Measurements from ENCODE around the gene COL25A1.
"Not testable (repeated sequence)": the region's sequence is repeated elsewhere in the genome, so short reads cannot be mapped to it uniquely, and the experiment has no call there.

COL25A1 gene

GRCh38 chr4:109166586-109166985 lies 135.9 kb downstream of the COL25A1 start:
- no peak for DNase-seq

- DNase-seq = no peak
These were observed 136.3 kb downstream of the COL25A1 start for GRCh38 chr4:109166126-109166525.

- no peak for DNase-seq
These were observed 138.4 kb downstream of the COL25A1 start for GRCh38 chr4:109164011-109164410.

GRCh38 chr4:109163493-109163892 lies 139.0 kb downstream of the COL25A1 start:
- DNase-seq = no peak

GRCh38 chr4:109162759-109163158 lies 139.7 kb downstream of the COL25A1 start:
- DNase-seq = no peak

GRCh38 chr4:109160494-109160893 lies 142.0 kb downstream of the COL25A1 start:
- no peak for DNase-seq

GRCh38 chr4:109157696-109158095 lies 144.8 kb downstream of the COL25A1 start:
- DNase-seq = no peak

GRCh38 chr4:109157205-109157604 lies 145.3 kb downstream of the COL25A1 start:
- no peak for DNase-seq

- no peak for DNase-seq
These were observed 146.1 kb downstream of the COL25A1 start for GRCh38 chr4:109156356-109156755.

- no peak for DNase-seq
These were observed 146.7 kb downstream of the COL25A1 start for GRCh38 chr4:109155682-109156283.

GRCh38 chr4:109155084-109155483 lies 147.4 kb downstream of the COL25A1 start:
- no peak for DNase-seq

- no peak for DNase-seq
These were observed 148.0 kb downstream of the COL25A1 start for GRCh38 chr4:109154424-109154823.

GRCh38 chr4:109149836-109150235 lies 152.6 kb downstream of the COL25A1 start:
- no peak for DNase-seq

- DNase-seq = no peak
These were observed 153.8 kb downstream of the COL25A1 start for GRCh38 chr4:109148577-109149075.

- no peak for DNase-seq
These were observed 155.3 kb downstream of the COL25A1 start for GRCh38 chr4:109147135-109147534.

- DNase-seq = no peak
These were observed 156.0 kb downstream of the COL25A1 start for GRCh38 chr4:109146499-109146898.

- DNase-seq = not testable (repeated sequence)
These were observed 164.3 kb downstream of the COL25A1 start for GRCh38 chr4:109138125-109138524.

GRCh38 chr4:109134921-109135320 lies 167.5 kb downstream of the COL25A1 start:
- no peak for DNase-seq

- no peak for DNase-seq
These were observed 168.2 kb downstream of the COL25A1 start for GRCh38 chr4:109134268-109134667.

- no peak for DNase-seq
These were observed 170.9 kb downstream of the COL25A1 start for GRCh38 chr4:109131559-109131958.

GRCh38 chr4:109128589-109128988 lies 173.9 kb downstream of the COL25A1 start:
- DNase-seq = no peak

- no peak for DNase-seq
These were observed 174.6 kb downstream of the COL25A1 start for GRCh38 chr4:109127866-109128265.

GRCh38 chr4:109126856-109127255 lies 175.6 kb downstream of the COL25A1 start:
- no peak for DNase-seq

GRCh38 chr4:109125084-109125483 lies 177.4 kb downstream of the COL25A1 start:
- DNase-seq = no peak

- no peak for DNase-seq
These were observed 178.5 kb downstream of the COL25A1 start for GRCh38 chr4:109123951-109124350.

All from right kidney (tissue), 1 donor.